HepG2 (cell line): Measurements from ENCODE around the gene PDLIM7. TPM values are rescaled to one million over a fixed set of nuclear protein-coding genes. Genes with fewer than 3 reads are reported as not detected.

ENCODE experiments used
- GABPA ChIP-seq, 2 experiments: IDR thresholded peaks; 2 replicates each; pipeline ENCODE4 v1.6.1; 2011 to 2016; ENCODE audit warnings: low read depth in 2 of 2, low read length in 1 of 2, missing biosample characterization in 1 of 2, missing genetic modification characterization in 1 of 2
- GTF3A ChIP-seq: sonication (generic); formaldehyde crosslinking; conservative IDR thresholded peaks from 2 replicates; pipeline ENCODE4 v1.4.0; 2020; ENCODE audit warnings: mild to moderate bottlenecking, missing genetic modification reagents
- MAFK ChIP-seq, 2 experiments: IDR thresholded peaks in 1 of 2; conservative IDR thresholded peaks in 1 of 2; 2 replicates each; pipeline ENCODE4 v1.6.1; 2011; ENCODE audit warnings: improper control_type of control experiment in 2 of 2, low read length in 2 of 2
- PHF21A ChIP-seq: sonication (generic); formaldehyde crosslinking; IDR thresholded peaks from 2 replicates; pipeline ENCODE4 v1.5.0; 2020; ENCODE audit warnings: mild to moderate bottlenecking, missing genetic modification reagents
- TEAD3 ChIP-seq: optimal IDR thresholded peaks from 2 replicates; pipeline ENCODE3; 2016; ENCODE audit warnings: borderline replicate concordance
- ZNF274 ChIP-seq: sonication (generic); formaldehyde crosslinking; IDR thresholded peaks from 2 replicates; pipeline ENCODE4 v1.5.1; 2020; ENCODE audit warnings: mild to moderate bottlenecking, missing genetic modification reagents
- ZNF333 ChIP-seq: sonication (generic); formaldehyde crosslinking; IDR thresholded peaks from 2 replicates; pipeline ENCODE4 v1.4.0; 2020; ENCODE audit warnings: mild to moderate bottlenecking, missing genetic modification reagents, borderline replicate concordance
- ZNF646 ChIP-seq: sonication (generic); formaldehyde crosslinking; IDR thresholded peaks from 2 replicates; pipeline ENCODE4 v1.9.0; 2021; ENCODE audit warnings: mild to moderate bottlenecking, missing genetic modification reagents
- polyA plus RNA-seq, 8 experiments: library from polyadenylated mRNA; depleted of rRNA in 3 of 8; stranded (reverse) in 7 of 8; unstranded in 1 of 8; fragments of >200 nt; fragmentation: Illumina TruSeq in 4 of 8; extraction: Trizol in 4 of 8; gene quantifications; 2 replicates each; pipeline versions ENCODE4 v1.2.1 to v1.2.3, GENCODE V29; 2011 to 2016; ENCODE audit warnings: low read depth in 4 of 8, missing spikeins in 1 of 8, mixed read lengths in 1 of 8; ENCODE audit not compliant: insufficient read depth in 1 of 8
- total RNA-seq, 5 experiments: library from RNA; depleted of rRNA; stranded (reverse); fragments of >200 nt; fragmentation: Illumina TruSeq; extraction: Trizol; gene quantifications; 2 replicates each; pipeline ENCODE4 v1.2.3, GENCODE V29; 2016; ENCODE audit warnings: low read depth in 1 of 5
- TF ChIP-seq, protein P1 (sequence below): sonication (generic); formaldehyde crosslinking; IDR thresholded peaks from 2 replicates; pipeline ENCODE4 v1.4.0; 2020; ENCODE audit warnings: mild to moderate bottlenecking, missing genetic modification reagents
- TF ChIP-seq, protein P2 (sequence below): sonication (generic); formaldehyde crosslinking; IDR thresholded peaks from 2 replicates; pipeline ENCODE4 v1.4.0; 2020; ENCODE audit warnings: missing genetic modification reagents, borderline replicate concordance

The PDLIM7 gene
- total and polyA plus RNA-seq, 2 of the 13 experiments (the other 11 are each of a cell fraction or from before 2014, with no cell fraction given): 21.1 to 31.3 TPM

DNA sequence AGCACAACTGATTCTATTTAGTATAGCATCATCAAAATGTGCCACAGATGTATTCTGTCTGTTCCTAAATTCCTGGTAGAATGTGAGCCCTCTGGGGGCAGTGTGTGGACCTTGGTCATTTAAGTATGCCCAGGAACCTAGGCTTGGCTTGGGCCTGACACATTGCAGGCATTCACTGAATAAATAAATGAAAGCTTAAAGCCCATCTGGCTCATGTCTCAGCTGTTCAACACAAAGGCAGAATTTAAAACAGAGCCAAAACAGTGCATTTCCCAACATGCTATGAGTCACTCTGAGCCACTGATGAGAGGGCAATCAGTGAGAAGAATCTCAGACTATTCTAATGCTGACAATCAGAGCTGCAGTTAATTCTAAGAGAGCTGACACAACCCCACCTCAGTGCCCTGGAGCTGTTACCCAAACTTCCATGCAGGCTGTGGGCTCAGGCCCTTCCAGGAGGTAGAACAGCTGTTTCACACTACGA is 48.9 kb upstream of the PDLIM7 start (continued):
- TF ChIP-seq ZNF646 (no peak), PHF21A (peak; percentile 87), TEAD3 (peak; percentile 83), GABPA (IDR thresholded peaks at IDR 0.05; ENCODE audit: low read depth, low read length) (no peak), GABPA (CRISPR knock-in tag; IDR thresholded peaks at IDR 0.05; ENCODE audit: low read depth) (no peak), MAFK (conservative IDR thresholded peaks at IDR 0.05 in 1 of 2, IDR thresholded peaks at IDR 0.05 in 1 of 2; ENCODE audit: low read length in 2 of 2) (peak in 1 of 2 experiments; percentile 61; a peak in 2 of 4 replicates), ZNF274 (CRISPR knock-in tag) (no peak), ZNF333 (CRISPR knock-in tag) (no peak), GTF3A (CRISPR knock-in tag) (no peak)
- TF ChIP-seq, protein P1, sequence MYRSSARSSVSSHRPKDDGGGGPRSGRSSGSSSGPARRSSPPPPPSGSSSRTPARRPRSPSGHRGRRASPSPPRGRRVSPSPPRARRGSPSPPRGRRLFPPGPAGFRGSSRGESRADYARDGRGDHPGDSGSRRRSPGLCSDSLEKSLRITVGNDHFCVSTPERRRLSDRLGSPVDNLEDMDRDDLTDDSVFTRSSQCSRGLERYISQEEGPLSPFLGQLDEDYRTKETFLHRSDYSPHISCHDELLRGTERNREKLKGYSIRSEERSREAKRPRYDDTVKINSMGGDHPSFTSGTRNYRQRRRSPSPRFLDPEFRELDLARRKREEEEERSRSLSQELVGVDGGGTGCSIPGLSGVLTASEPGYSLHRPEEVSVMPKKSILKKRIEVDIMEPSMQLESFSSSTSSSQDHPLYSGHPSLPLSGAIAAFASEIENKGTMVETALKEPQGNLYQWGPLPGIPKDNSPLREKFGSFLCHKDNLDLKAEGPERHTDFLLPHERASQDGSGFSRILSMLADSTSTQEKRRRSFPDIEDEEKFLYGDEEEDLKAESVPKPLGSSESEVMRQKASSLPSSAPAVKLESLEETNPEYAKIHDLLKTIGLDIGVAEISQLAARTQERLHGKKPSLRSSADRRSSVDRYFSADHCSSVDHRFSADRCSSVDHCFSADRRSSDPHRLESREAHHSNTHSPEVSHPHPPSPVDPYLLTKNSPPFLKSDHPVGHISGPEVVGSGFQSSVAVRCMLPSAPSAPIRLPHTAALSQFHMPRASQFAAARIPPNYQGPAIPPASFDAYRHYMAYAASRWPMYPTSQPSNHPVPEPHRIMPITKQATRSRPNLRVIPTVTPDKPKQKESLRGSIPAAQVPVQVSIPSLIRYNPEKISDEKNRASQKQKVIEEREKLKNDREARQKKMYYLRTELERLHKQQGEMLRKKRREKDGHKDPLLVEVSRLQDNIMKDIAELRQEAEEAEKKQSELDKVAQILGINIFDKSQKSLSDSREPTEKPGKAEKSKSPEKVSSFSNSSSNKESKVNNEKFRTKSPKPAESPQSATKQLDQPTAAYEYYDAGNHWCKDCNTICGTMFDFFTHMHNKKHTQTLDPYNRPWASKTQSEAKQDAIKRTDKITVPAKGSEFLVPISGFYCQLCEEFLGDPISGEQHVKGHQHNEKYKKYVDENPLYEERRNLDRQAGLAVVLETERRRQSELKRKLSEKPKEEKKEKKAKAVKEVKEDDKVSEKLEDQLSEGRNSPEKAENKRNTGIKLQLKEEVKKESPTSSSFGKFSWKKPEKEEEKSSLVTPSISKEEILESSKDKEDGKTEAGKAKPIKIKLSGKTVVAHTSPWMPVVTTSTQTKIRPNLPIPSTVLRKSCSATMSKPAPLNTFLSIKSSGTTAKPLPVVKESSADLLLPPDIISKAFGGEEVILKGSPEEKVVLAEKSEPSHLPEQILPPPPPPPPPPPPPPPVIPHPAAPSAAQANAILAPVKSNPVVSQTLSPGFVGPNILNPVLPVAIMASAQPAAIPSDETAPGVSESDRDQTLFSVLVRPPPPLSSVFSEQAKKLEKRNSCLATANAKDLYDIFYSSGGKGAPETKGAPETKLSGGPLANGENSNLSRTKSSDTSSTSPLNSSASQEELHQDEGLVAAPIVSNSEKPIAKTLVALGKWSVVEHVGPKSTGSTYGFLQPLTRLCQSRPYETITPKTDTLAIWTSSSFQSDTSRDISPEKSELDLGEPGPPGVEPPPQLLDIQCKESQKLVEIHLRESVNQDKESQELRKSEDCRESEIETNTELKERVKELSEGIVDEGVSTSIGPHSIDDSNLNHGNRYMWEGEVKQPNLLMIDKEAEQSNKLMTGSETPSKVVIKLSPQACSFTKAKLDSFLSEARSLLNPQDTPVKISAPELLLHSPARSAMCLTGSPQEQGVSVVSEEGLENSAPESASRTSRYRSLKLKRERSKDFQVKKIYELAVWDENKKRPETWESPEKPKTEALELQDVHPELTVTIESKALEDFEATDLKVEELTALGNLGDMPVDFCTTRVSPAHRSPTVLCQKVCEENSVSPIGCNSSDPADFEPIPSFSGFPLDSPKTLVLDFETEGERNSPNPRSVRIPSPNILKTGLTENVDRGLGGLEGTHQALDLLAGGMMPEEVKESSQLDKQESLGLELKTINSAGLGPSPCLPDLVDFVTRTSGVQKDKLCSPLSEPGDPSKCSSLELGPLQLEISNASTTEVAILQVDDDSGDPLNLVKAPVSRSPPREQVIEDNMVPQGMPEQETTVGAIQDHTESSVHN (CRISPR knock-in tag): 0 out of 2 replicates have a peak, but pooled peaks have one; percentile 70
- TF ChIP-seq, protein P2, sequence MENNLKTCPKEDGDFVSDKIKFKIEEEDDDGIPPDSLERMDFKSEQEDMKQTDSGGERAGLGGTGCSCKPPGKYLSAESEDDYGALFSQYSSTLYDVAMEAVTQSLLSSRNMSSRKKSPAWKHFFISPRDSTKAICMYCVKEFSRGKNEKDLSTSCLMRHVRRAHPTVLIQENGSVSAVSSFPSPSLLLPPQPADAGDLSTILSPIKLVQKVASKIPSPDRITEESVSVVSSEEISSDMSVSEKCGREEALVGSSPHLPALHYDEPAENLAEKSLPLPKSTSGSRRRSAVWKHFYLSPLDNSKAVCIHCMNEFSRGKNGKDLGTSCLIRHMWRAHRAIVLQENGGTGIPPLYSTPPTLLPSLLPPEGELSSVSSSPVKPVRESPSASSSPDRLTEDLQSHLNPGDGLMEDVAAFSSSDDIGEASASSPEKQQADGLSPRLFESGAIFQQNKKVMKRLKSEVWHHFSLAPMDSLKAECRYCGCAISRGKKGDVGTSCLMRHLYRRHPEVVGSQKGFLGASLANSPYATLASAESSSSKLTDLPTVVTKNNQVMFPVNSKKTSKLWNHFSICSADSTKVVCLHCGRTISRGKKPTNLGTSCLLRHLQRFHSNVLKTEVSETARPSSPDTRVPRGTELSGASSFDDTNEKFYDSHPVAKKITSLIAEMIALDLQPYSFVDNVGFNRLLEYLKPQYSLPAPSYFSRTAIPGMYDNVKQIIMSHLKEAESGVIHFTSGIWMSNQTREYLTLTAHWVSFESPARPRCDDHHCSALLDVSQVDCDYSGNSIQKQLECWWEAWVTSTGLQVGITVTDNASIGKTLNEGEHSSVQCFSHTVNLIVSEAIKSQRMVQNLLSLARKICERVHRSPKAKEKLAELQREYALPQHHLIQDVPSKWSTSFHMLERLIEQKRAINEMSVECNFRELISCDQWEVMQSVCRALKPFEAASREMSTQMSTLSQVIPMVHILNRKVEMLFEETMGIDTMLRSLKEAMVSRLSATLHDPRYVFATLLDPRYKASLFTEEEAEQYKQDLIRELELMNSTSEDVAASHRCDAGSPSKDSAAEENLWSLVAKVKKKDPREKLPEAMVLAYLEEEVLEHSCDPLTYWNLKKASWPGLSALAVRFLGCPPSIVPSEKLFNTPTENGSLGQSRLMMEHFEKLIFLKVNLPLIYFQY (CRISPR knock-in tag): no peak
